HepG2 (cell line): ENCODE measurements around the gene PAPPA. TPM values are rescaled to one million over a fixed set of nuclear protein-coding genes. Genes with fewer than 3 reads are reported as not detected.

Experiments used
- ATAC-seq: fragments of 200-7000 bp; cut with Tn5 transposase; 3 replicates; pipeline ENCODE4 v1.9.1; 2020; ENCODE audit warnings: mild to moderate bottlenecking, moderate library complexity
- BruUV-seq: library from RNA; stranded (reverse); fragments of 400-500 nt; replicated peaks from 2 replicates; lab custom pipeline; 2021; lab: Mats Ljungman, UMichigan
- CTCF ChIA-PET: fragments of 300-600 bp; formaldehyde crosslinking; extraction: SDS; loops from one replicate; lab custom pipeline; 2021; ENCODE audit warnings: low total read pairs, inconsistent platforms, low intra/inter-chr PET ratio; lab: Yijun Ruan, JAX
- POLR2A ChIA-PET: fragments of 350-600 bp; sonication (Branson Sonifier 250); formaldehyde crosslinking; loops from one replicate; lab custom pipeline; 2020; ENCODE audit warnings: antibody characterized with exemption, inconsistent platforms; lab: Yijun Ruan, JAX
- DNase-seq: peaks from one replicate; pipeline ENCODE4 v3.0.0-alpha.2; 2015; ENCODE audit warnings: low spot score
- FAIRE-seq: peaks from 3 replicates; lab custom pipeline; 2011; peaks lifted over from hg19 to GRCh38; lab: Jason Lieb, UNC
- H2AFZ ChIP-seq: one replicate; pipeline ENCODE4 v1.6.1; 2011; ENCODE audit warnings: low read length, inconsistent platforms
- H3K27ac ChIP-seq: fragments of 300-600 bp; 3 replicates; pipeline ENCODE4 v1.8.0; 2011; ENCODE audit warnings: mixed run types, mild to moderate bottlenecking, mixed read lengths, low read length, inconsistent platforms; ENCODE audit not compliant: insufficient read depth; ENCODE audit errors: extremely low read length
- H3K27me3 ChIP-seq, 2 experiments: fragments of 200-600 bp in 1 of 2; 2 replicates in 1 of 2; 3 replicates in 1 of 2; pipeline versions ENCODE4 v1.6.0 to v1.8.0; 2011; ENCODE audit warnings: low read length in 2 of 2, mild to moderate bottlenecking in 2 of 2, moderate library complexity in 2 of 2, inconsistent platforms in 1 of 2; ENCODE audit not compliant: insufficient read depth in 2 of 2, control insufficient read depth in 1 of 2
- H3K36me3 ChIP-seq, 2 experiments: fragments of 200-600 bp in 1 of 2; replicated peaks in 1 of 2; 2 replicates in 1 of 2; 3 replicates in 1 of 2; pipeline versions ENCODE4 v1.5.1 to v1.8.0; 2011; ENCODE audit warnings: low read length in 2 of 2, inconsistent platforms in 1 of 2; ENCODE audit not compliant: insufficient read depth in 2 of 2, control insufficient read depth in 1 of 2
- H3K4me1 ChIP-seq: 2 replicates; pipeline ENCODE4 v1.5.1; 2012; ENCODE audit warnings: low read length, inconsistent platforms; ENCODE audit not compliant: insufficient read depth
- H3K4me2 ChIP-seq: 2 replicates; pipeline ENCODE4 v1.6.0; 2011; ENCODE audit warnings: low read depth, low read length, inconsistent platforms
- H3K4me3 ChIP-seq, 3 experiments: fragments of 200-600 bp in 1 of 3; sonication (generic), shearing (Covaris generic) in 1 of 3; replicated peaks in 1 of 3; 2 replicates each; pipeline ENCODE4 v1.5.1; 2011 to 2016; ENCODE audit warnings: low read length in 3 of 3, inconsistent platforms in 2 of 3, low read depth in 2 of 3, mild to moderate bottlenecking in 2 of 3, control low read depth in 1 of 3, mixed read lengths in 1 of 3; ENCODE audit not compliant: insufficient read depth in 1 of 3
- H3K79me2 ChIP-seq: one replicate; pipeline ENCODE4 v1.6.1; 2011; ENCODE audit warnings: low read length, inconsistent platforms; ENCODE audit not compliant: insufficient read depth
- H3K9ac ChIP-seq: 2 replicates; pipeline ENCODE4 v1.6.0; 2011; ENCODE audit warnings: mild to moderate bottlenecking, low read depth, low read length, inconsistent platforms; ENCODE audit not compliant: insufficient read depth
- H3K9me3 ChIP-seq: 2 replicates; pipeline ENCODE4 v1.5.1; 2012; ENCODE audit warnings: mild to moderate bottlenecking, low read length
- H4K20me1 ChIP-seq: 2 replicates; pipeline ENCODE4 v1.6.0; 2011; ENCODE audit warnings: inconsistent platforms, mild to moderate bottlenecking, low read length, moderate library complexity; ENCODE audit not compliant: insufficient read depth
- BCL3 ChIP-seq: sonication (generic); formaldehyde crosslinking; IDR thresholded peaks from 2 replicates; pipeline ENCODE4 v1.5.1; 2020; ENCODE audit warnings: mild to moderate bottlenecking, missing genetic modification reagents, moderate library complexity
- CBX2 ChIP-seq, 2 experiments: fragments of 200-600 bp in 1 of 2; sonication (generic); formaldehyde crosslinking in 1 of 2; IDR thresholded peaks; 2 replicates each; pipeline versions ENCODE4 v1.7.0 to v1.8.1; 2018 to 2022; ENCODE audit warnings: low read depth in 2 of 2, low read length in 1 of 2, mild to moderate bottlenecking in 1 of 2, missing genetic modification reagents in 1 of 2
- CEBPG ChIP-seq: IDR thresholded peaks from 2 replicates; pipeline ENCODE4 v1.6.1; 2016
- EZH2 ChIP-seq: conservative IDR thresholded peaks from 2 replicates; pipeline ENCODE4 v1.6.1; 2012; ENCODE audit warnings: mild to moderate bottlenecking, low read depth, low read length, moderate library complexity
- HNRNPUL1 ChIP-seq: fragments of 200-400 bp; formaldehyde crosslinking; IDR thresholded peaks from 2 replicates; pipeline ENCODE4 v1.6.1; 2017; ENCODE audit warnings: low read depth, mild to moderate bottlenecking, low read length, moderate library complexity
- JUNB ChIP-seq: sonication (generic); formaldehyde crosslinking; IDR thresholded peaks from 2 replicates; pipeline ENCODE4 v1.8.0; 2022; ENCODE audit warnings: missing genetic modification reagents, mild to moderate bottlenecking, borderline replicate concordance
- NR3C1 ChIP-seq: sonication (generic); formaldehyde crosslinking; IDR thresholded peaks from 2 replicates; pipeline ENCODE4 v1.4.0; 2020; ENCODE audit warnings: missing genetic modification reagents
- PAX8 ChIP-seq: sonication (generic); formaldehyde crosslinking; IDR thresholded peaks from 2 replicates; pipeline ENCODE4 v1.8.0; 2022; ENCODE audit warnings: mild to moderate bottlenecking, missing genetic modification reagents, borderline replicate concordance
- SIN3B ChIP-seq: fragments of 150-350 bp; IDR thresholded peaks from 2 replicates; pipeline ENCODE4 v1.6.1; 2014; ENCODE audit warnings: low read length
- SPEN ChIP-seq: sonication (generic); formaldehyde crosslinking; IDR thresholded peaks from 2 replicates; pipeline ENCODE4 v1.5.1; 2020; ENCODE audit warnings: low read depth, mild to moderate bottlenecking, missing genetic modification reagents
- STAT6 ChIP-seq: sonication (generic); formaldehyde crosslinking; IDR thresholded peaks from 2 replicates; pipeline ENCODE4 v1.4.0; 2020; ENCODE audit warnings: missing genetic modification reagents, mild to moderate bottlenecking, borderline replicate concordance
- ZBTB49 ChIP-seq: sonication (generic); formaldehyde crosslinking; IDR thresholded peaks from 2 replicates; pipeline ENCODE4 v1.4.0; 2020; ENCODE audit warnings: missing genetic modification reagents, borderline replicate concordance
- ZNF577 ChIP-seq: sonication (generic); formaldehyde crosslinking; IDR thresholded peaks from 2 replicates; pipeline ENCODE4 v1.4.0; 2020; ENCODE audit warnings: mild to moderate bottlenecking, low read depth, missing genetic modification reagents, borderline replicate concordance
- ZNF670 ChIP-seq: sonication (generic); formaldehyde crosslinking; IDR thresholded peaks from 2 replicates; pipeline ENCODE4 v1.8.0; 2022; ENCODE audit warnings: mild to moderate bottlenecking, missing genetic modification reagents, borderline replicate concordance
- ZNF678 ChIP-seq: sonication (generic); formaldehyde crosslinking; IDR thresholded peaks from 2 replicates; pipeline ENCODE4 v1.4.0; 2020; ENCODE audit warnings: mild to moderate bottlenecking, missing genetic modification reagents
- ZNF776 ChIP-seq: sonication (generic); formaldehyde crosslinking; IDR thresholded peaks from 2 replicates; pipeline ENCODE4 v1.4.0; 2020; ENCODE audit warnings: mild to moderate bottlenecking, missing genetic modification reagents
- ZNF841 ChIP-seq: sonication (generic); formaldehyde crosslinking; IDR thresholded peaks from 2 replicates; pipeline ENCODE4 v1.8.1; 2023; ENCODE audit warnings: missing genetic modification reagents, borderline replicate concordance
- in situ Hi-C: cut with HindIII; loops from 2 replicates; pipeline ENCODE4 v1.10.0; 2017; ENCODE audit warnings: low pct_unique_long_range_greater_than_20kb; ENCODE audit not compliant: extremely low pct_ligation_motif_present
- intact Hi-C: fragments of 100-400 bp; cut with micrococcal nuclease; formaldehyde crosslinking; loops from one replicate; pipeline ENCODE4 v1.10.0; 2022; ENCODE audit not compliant: unreplicated experiment
- polyA plus RNA-seq, 8 experiments: library from polyadenylated mRNA; depleted of rRNA in 3 of 8; stranded (reverse) in 7 of 8; unstranded in 1 of 8; fragments of >200 nt; fragmentation: Illumina TruSeq in 4 of 8; extraction: Trizol in 4 of 8; gene quantifications; 2 replicates each; pipeline versions ENCODE4 v1.2.1 to v1.2.3, GENCODE V29; 2011 to 2016; ENCODE audit warnings: low read depth in 4 of 8, missing spikeins in 1 of 8, mixed read lengths in 1 of 8; ENCODE audit not compliant: insufficient read depth in 1 of 8
- total RNA-seq, 5 experiments: library from RNA; depleted of rRNA; stranded (reverse); fragments of >200 nt; fragmentation: Illumina TruSeq; extraction: Trizol; gene quantifications; 2 replicates each; pipeline ENCODE4 v1.2.3, GENCODE V29; 2016; ENCODE audit warnings: low read depth in 1 of 5

The PAPPA gene
- total and polyA plus RNA-seq, 2 of the 13 experiments (the other 11 are each of a cell fraction or from before 2014, with no cell fraction given): 0.09 to 0.11 TPM

GRCh38 chr9:116145036-116145435, 8.6 kb upstream of the PAPPA start:
- Histone ChIP-seq H3K4me2 (no peak overlapping the region), H3K4me3 (no peak overlapping the region), H3K27ac (no peak overlapping the region), H4K20me1 (no peaks in the 10 kb centered on the region), H3K27me3 (no peaks in the 10 kb centered on the region), H3K9ac (no peak overlapping the region), H2AFZ (no peak overlapping the region), H3K4me1 (no peaks in the 10 kb centered on the region), H3K9me3 (no peaks in the 10 kb centered on the region), H3K36me3 (no peaks in the 10 kb centered on the region), H3K79me2 (no peaks in the 10 kb centered on the region)
- TF ChIP-seq ZBTB49 (CRISPR knock-in tag) (no peak), CBX2 (IDR thresholded peaks at IDR 0.05; ENCODE audit: low read depth, low read length) (no peak), CBX2 (CRISPR knock-in tag; IDR thresholded peaks at IDR 0.05; ENCODE audit: low read depth) (no peak), STAT6 (CRISPR knock-in tag) (no peak), PAX8 (CRISPR knock-in tag) (no peak), HNRNPUL1 (no peak), ZNF776 (no peak), ZNF670 (CRISPR knock-in tag) (no peak), CEBPG (CRISPR knock-in tag) (no peak), BCL3 (CRISPR knock-in tag) (no peak), SPEN (no peak), SIN3B (no peak), NR3C1 (CRISPR knock-in tag) (no peak), EZH2 (no peak), JUNB (CRISPR knock-in tag) (no peak), ZNF841 (CRISPR knock-in tag) (no peak), ZNF577 (CRISPR knock-in tag) (no peak), ZNF678 (CRISPR knock-in tag) (no peak)
- FAIRE-seq: no peak
- BruUV-seq: no TSS peak
- CTCF ChIA-PET: no interaction called here
- POLR2A ChIA-PET: no interaction called here
- no peak for DNase-seq
- ATAC-seq: no peak
- in situ Hi-C loops: loop anchor here (10.0 to 25.0 kb wide), 2 partner anchors 108 to 260 kb away; no protein-coding TSS in a partner anchor
- intact Hi-C loops: no loop called here
